Urinary bladder (tissue), 4 donors: Measurements from ENCODE around the gene SOX30. TPM values are rescaled to one million over a fixed set of nuclear protein-coding genes. Genes with fewer than 3 reads are reported as not detected.
"Not testable (repeated sequence)": the region's sequence is repeated elsewhere in the genome, so short reads cannot be mapped to it uniquely, and the experiment has no call there.

Source experiments
- DNase-seq: peaks from one replicate; pipeline ENCODE4 v3.0.0-alpha.2; 2015; ENCODE audit errors: extremely low spot score
- H3K27ac ChIP-seq: one replicate; pipeline ENCODE4 v1.5.1; 2013; ENCODE audit warnings: low read depth, mild to moderate bottlenecking, moderate library complexity
- H3K36me3 ChIP-seq: one replicate; pipeline ENCODE4 v1.6.1; 2013; ENCODE audit warnings: mild to moderate bottlenecking, moderate library complexity; ENCODE audit not compliant: insufficient read depth
- H3K4me1 ChIP-seq: one replicate; pipeline ENCODE4 v1.6.1; 2013; ENCODE audit warnings: mild to moderate bottlenecking, moderate library complexity; ENCODE audit not compliant: insufficient read depth
- H3K4me3 ChIP-seq: one replicate; pipeline ENCODE4 v1.5.1; 2013; ENCODE audit warnings: low read depth, low read length
- WGBS: extraction: QIAGEN DNeasy Blood & Tissue Kit; methylation state at CpG from one replicate; pipeline ENCODE4 v1.1.7; 2013; 5-methylcytosine and 5-hydroxymethylcytosine counted together
- polyA plus RNA-seq: library from polyadenylated mRNA; stranded (reverse); fragments of 200-250 nt; gene quantifications from one replicate; pipeline ENCODE4 v1.2.3, GENCODE V29; 2013
- total RNA-seq: library from RNA; depleted of rRNA; stranded (reverse); fragments of >200 nt; gene quantifications from one replicate; pipeline ENCODE4 v1.2.3, GENCODE V29; 2014
- donor health status: healthy with polysubstance abuse.
- donor health status: healthy.

SOX30 gene
- not detected for total RNA-seq
- polyA plus RNA-seq = 0.33 TPM

DNA sequence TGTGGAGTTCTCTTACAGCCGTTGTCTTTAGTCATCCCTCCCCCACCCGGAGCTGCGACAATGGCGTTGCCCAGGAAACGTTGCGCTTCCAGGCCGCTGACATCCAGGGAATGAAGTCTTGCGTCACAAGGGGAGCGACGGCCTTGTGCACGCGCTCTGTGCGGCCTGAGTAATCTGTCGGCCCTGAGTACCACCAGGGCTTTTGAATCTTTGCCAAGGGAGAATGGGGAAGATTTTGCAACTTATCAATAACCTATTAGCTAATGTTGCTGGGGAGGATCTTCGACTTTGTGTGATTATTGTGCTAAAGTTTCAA, at the start of gene SOX30:
SOX30 (minus strand) TSS at position 62 of the 316 bp plus-strand sequence. CDS start 360 bp downstream, outside the sequence.
- WGBS = 93% methylated on average over 15 of the region's 15 CpGs
- H3K27ac ChIP-seq = no peak within 1 kb of the TSS
- no peak for DNase-seq
- no peaks in the 10 kb centered on the region for H3K4me1 ChIP-seq
- no peaks in the 10 kb centered on the region for H3K36me3 ChIP-seq
- peak within 1 kb of the TSS; percentile 45 for H3K4me3 ChIP-seq

DNA sequence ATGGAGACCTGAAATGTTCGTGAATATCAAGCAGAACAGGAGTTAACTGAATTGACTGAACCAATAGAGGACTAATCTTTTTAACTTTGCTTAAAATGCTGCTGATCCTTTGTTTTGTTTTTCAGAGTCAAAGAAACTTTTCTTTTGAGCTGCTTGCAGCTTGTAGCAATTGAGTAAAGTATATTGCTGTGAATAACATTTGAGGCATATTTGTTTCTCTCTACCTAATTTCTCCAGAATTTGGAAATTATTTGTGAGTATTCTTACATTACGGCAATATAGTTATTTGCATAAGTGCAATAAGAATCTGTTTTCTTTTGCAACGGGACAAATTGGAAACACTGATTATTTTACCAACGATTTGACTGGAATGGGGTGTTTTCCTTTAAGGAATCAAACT, 46.4 kb upstream of the SOX30 start:
- WGBS = 93% methylated on average over 4 of the region's 4 CpGs
- DNase-seq, H3K27ac ChIP-seq: not testable (repeated sequence)

DNA sequence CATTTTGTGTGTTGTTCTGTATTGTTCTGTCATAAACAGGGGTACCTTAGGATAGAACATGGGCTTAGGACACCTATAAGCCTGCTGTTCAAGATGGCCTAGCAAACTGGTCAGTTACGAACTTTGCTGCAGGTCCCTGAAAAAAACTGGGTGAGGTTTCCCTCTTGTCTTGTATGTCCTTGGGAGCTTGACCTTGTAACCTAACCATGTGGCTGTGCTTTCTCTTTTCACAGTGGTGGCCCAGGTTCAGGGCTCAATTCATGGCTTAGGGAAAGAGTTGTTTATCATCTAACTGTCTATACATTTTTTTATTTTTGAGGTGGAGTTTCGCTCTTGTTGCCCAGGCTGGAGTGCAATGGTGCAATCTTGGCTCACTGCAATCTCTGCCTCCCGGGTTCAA, 43.9 kb upstream of the SOX30 start:
- WGBS = 94% methylated on average over 3 of the region's 3 CpGs
- not testable (repeated sequence) for H3K4me3 ChIP-seq, H3K36me3 ChIP-seq, H3K27ac ChIP-seq, H3K4me1 ChIP-seq, DNase-seq

More for the DNA sequence above, 46.4 kb upstream of the SOX30 start:
- H3K4me1 ChIP-seq, H3K36me3 ChIP-seq, H3K4me3 ChIP-seq: not testable (repeated sequence)

DNA sequence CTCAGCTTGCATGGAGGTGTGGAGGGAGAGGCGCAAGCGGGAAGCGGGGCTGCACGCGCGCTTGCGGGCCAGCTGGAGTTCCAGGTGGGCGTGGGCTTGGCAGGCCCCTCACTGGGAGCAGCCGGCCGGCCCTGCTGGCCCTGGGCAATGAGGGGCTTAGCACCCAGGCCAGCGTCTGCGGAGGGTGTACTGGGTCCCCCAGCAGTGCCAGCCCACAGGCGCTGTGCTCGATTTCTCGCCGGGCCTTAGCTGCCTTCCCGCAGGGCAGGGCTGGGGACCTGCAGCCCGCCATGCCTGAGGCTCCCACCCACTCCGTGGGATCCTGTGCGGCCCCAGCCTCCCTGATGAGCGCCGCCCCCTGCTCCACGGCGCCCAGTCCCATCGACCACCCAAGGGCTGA, 41.6 kb upstream of the SOX30 start:
- H3K36me3 ChIP-seq, H3K27ac ChIP-seq, DNase-seq, H3K4me3 ChIP-seq, H3K4me1 ChIP-seq: not testable (repeated sequence)
- 97% methylated on average over 25 of the region's 25 CpGs for WGBS

DNA sequence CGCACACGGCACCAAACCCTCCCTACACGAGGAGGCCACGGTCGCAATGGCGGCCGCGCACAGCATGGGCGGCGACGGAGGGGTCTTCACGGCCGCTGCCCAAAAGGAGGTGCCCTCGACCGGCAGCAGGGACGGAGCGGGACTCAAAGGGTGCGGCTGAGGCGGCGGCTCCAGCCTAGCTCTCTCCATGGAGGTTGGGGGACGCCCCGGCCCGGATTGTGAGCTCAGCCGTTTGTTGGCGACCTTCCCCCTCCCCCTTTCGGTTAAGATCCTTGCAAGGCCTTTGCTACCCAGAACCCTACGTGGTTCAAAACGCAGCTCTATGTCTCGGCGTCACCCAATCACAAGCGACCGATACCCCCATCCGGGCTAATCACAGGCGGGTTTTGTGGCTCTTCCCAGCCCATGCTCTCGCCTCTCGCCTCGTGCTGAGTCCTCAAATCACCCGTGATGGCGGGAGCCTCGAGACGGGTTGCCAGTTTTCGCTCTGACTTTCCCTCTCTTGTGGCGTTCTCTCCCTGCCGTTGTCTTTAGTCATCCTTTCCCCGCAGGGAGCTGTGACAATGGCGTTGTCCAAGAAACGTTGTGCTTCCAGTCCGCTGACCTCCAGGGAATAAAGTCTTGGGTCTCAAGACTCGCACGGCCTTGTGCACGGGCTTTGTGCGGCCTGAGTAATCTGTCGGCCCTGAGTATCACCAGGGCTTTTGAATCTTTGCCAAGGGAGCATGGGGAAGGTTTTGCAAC, 38.6 kb upstream of the SOX30 start:
- Histone ChIP-seq H3K36me3 (no peaks in the 10 kb centered on the region), H3K27ac (no peak overlapping the region), H3K4me1 (no peaks in the 10 kb centered on the region), H3K4me3 (no peak overlapping the region)
- WGBS = 69% methylated on average over 53 of the region's 53 CpGs
- DNase-seq = no peak

DNA sequence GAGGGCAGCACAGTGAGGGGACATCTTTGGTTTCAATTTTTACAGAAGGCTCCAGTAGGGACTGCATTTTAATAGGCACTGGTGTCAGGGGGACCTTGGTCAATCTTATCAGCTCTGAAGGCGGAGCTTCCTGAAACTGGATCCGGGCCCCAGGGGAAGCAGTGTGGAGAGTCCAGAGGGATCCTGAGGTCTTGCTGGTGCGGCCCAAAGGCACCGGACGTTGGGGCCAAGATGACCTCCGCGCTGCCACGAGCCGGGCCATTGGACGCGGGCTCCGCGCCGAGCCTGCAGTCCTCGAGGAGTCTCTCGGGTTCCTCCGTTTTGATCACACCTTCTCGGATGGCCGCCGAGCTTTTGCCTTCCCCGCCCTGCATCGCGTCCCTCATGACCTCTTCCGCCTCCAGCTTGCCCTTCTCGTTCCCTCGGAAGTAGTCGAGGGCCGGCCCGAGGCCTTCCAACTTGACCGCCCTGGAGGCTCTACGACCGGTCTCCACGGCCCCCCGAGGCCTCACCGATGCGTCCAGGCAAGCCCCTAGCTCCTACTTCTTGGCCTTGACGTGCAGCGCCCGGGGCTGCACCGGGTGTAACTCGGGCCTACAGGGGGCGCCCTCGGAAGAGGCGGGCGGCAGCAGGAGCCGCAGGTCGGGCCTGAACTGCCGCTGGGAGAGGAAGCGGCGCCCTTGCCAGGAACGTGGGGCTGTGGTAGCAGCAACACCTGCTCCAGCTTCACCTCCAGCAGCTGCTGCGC, 37.9 kb upstream of the SOX30 start:
- DNase-seq = no peak
- no peak overlapping the region for H3K4me3 ChIP-seq
- H3K4me1 ChIP-seq = no peaks in the 10 kb centered on the region
- WGBS = 67% methylated on average over 52 of the region's 52 CpGs
- no peaks in the 10 kb centered on the region for H3K36me3 ChIP-seq
- no peak overlapping the region for H3K27ac ChIP-seq

DNA sequence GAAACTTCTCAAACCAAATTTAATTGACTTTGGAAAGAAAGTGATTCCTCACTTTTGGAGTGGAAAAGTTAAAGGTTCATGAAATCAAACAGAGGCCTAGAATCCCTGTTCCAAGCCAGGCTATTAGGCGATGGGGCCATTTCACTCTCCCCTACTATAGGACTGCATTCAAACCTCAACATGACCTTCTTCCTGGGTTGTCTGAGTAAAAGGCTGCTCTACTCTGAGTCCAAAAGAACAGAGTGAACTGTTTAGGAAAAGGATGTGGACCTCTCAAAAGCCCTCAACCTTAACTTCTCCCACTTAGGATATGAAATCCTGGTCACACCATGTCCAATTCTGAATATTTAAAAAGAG, 34.9 kb upstream of the SOX30 start:
- DNase-seq = no peak
- 94% methylated on average over 1 of the region's 1 CpG for WGBS
- no peak overlapping the region for H3K27ac ChIP-seq
- H3K36me3 ChIP-seq = no peaks in the 10 kb centered on the region
- H3K4me3 ChIP-seq = no peak overlapping the region
- no peaks in the 10 kb centered on the region for H3K4me1 ChIP-seq

DNA sequence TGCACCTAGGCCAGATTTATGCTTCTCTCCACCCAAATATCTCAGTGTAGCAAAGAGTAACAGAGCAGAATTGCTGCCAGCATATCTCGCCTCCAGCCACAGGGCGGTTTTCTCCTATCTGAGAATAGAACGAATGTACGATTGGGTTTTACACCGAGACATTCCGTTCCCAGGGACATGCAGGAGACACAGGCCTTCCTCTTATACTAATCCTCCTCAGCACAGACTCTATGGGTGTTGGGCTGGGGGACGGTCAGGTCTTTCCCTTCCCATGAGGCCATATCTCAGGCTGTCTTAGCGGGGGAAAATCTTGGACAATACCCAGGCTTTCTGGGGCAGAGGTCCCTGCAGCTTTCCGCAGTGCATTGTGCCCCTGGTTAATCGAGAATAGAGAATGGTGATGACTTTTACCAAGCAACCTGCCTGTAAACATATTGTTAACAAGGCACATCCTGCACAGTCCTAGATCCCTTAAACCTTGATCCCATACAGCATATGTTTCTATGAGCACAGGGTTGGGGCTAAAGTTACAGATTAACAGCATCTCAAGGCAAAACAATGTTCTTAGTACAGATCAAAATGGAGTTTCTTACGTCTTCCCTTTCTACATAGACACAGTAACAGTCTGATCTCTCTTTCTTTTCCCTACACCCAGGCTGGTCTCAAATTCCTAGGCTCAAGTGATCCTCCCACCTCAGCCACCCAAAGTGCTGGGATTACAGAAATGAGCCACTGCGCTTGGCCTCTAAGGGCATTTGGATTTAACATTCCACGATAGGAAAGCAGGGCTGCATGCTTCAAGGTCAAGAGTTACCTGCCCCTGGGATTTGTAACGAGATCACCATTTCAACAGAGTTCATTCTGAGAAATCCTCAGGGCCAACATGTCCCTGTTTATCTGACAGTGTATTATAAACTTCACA, 34.3 kb upstream of the SOX30 start:
- H3K36me3 ChIP-seq, H3K27ac ChIP-seq, DNase-seq, H3K4me1 ChIP-seq, H3K4me3 ChIP-seq: not testable (repeated sequence)
- WGBS = 85% methylated on average over 14 of the region's 14 CpGs

DNA sequence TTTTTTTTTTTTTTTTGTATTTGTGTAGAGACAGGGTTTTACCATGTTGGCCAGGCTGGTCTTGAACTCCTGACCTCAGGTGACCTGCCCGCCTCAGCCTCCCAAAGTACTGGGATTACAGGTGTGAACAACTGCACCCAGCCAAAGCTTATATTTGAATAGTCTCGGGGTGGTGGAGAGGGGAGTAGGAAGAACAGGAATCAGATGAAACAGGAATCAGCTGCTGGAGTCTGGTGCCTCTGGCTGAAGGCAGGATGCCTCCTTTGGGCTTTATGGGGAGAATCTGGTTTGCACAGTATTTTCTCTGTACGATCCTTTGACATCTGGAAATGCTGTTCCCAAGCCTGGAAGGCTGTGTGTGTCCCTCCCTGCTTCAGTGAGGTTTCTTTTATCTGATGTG, 30.0 kb upstream of the SOX30 start:
- 72% methylated on average over 3 of the region's 3 CpGs for WGBS
- Histone ChIP-seq H3K27ac (no peak overlapping the region), H3K4me3 (no peak overlapping the region), H3K36me3 (no peaks in the 10 kb centered on the region), H3K4me1 (no peaks in the 10 kb centered on the region)
- no peak for DNase-seq

DNA sequence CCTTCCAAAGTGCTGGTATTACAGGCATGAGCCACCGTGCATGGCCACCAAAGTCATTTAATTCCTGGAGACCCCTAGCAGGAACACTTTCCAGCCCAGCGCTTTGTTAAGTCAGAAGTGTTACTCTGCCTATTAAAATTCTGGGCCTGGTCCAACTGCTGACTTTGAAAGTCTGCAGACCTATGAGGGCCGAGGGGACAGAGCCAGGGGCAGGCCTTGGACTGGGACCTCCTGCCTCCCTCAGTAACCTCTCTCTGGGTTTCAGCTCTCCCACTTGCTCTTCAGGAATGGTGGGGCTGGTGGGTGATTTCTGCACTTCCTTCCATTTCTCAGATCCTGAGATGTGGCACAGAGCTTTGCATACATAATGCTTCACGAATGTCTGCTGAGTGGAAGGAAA, 28.8 kb upstream of the SOX30 start:
- Histone ChIP-seq H3K4me1 (no peaks in the 10 kb centered on the region), H3K4me3 (no peak overlapping the region), H3K27ac (no peak overlapping the region), H3K36me3 (no peaks in the 10 kb centered on the region)
- WGBS = 74% methylated on average over 4 of the region's 4 CpGs
- DNase-seq = no peak

DNA sequence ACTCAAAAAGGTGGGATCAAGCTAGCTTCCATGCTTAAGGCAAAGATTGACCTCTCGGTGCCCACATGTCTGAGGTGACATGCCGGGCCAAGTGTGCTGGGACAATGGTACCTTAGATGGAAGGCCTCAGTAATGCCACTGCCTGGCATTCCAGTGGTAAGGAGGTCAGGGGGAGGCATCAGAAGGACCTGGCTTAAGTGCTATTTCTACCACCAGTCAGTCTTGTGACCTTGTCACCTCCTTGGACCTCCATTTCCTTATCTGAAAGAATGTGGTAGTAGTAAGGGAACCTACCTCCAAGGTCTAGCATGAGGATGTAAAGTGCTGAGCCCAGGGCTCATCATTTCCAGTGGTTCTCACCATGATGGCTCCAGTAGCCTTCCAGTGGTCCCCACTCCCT, 28.0 kb upstream of the SOX30 start:
- WGBS = 98% methylated on average over 2 of the region's 2 CpGs
- no peak for DNase-seq
- H3K36me3 ChIP-seq = no peaks in the 10 kb centered on the region
- no peak overlapping the region for H3K4me3 ChIP-seq
- H3K27ac ChIP-seq = no peak overlapping the region
- H3K4me1 ChIP-seq = no peaks in the 10 kb centered on the region

DNA sequence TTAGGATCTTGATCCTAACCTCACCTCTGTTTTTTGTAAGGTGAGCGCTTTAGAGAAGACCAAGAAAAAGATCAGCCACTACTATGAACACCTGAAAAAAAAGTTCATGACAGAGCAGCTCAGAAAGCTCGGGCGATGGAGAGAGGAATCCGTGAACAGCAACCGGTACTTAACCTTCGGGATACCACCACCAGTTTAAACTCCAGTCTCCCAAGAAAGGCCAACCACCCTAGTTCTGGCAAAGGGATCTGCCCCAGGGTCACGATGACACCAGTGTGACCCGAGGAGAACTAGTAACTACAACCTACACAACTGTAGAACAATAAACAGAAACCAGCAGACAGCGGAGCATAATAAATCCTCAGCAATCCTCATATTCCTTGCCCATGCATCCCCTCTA, 27.6 kb upstream of the SOX30 start:
- no peak overlapping the region for H3K27ac ChIP-seq
- H3K4me1 ChIP-seq = no peaks in the 10 kb centered on the region
- no peak for DNase-seq
- H3K4me3 ChIP-seq = no peak overlapping the region
- 95% methylated on average over 9 of the region's 9 CpGs for WGBS
- H3K36me3 ChIP-seq = no peaks in the 10 kb centered on the region

DNA sequence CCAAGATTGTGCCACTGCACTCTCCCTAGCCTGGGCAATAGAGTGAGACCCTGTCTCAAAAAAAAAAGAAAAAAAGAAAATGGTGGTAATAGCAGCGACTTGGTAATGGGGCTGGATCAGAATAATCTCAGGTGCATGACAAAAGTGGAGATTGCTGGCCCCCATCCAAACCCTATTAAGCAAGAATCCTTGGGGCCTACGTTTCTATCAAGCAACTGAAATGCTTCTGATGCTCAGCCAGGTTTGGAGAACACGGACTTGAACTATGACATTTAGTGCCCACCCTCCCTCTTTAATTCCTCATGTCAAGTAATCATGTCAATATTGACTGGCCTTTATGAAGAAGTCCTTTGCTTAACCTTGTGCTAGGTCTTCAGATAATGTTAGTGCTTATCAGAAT, 25.7 kb upstream of the SOX30 start:
- WGBS = 71% methylated on average over 3 of the region's 3 CpGs
- Histone ChIP-seq H3K27ac (no peak overlapping the region), H3K4me1 (no peaks in the 10 kb centered on the region), H3K4me3 (no peak overlapping the region), H3K36me3 (no peaks in the 10 kb centered on the region)
- DNase-seq = no peak

DNA sequence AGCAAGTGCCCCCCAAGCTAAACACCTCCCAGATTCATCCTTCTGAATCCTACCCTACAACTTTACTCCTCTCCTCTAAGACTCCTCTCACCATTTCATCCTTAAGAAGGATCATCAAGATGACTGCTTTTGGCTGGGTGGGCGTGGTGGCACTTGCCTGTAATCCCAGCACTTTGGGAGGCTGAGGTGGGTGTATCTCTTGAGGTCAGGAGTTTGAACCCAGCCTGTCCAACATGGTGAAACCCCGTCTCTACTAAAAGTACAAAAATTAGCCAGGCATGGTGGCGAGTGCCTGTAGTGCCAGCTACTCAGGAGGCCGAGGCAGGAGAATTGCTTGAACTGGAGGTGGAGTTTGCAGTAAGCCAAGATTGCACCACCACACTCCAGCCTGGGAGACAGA, 22.1 kb upstream of the SOX30 start:
- DNase-seq, H3K4me1 ChIP-seq, H3K4me3 ChIP-seq, H3K27ac ChIP-seq, H3K36me3 ChIP-seq: not testable (repeated sequence)
- WGBS = 95% methylated on average over 4 of the region's 4 CpGs
